Prostate gland (tissue), 2 donors: ENCODE measurements around the gene KRTAP10-10.

Experiments
- POLR2A ChIP-seq: fragments of 450-650 bp; IDR thresholded peaks from one replicate; pipeline ENCODE4 v1.6.1; 2016; ENCODE audit warnings: antibody characterized with exemption, mild to moderate bottlenecking
- POLR2AphosphoS5 ChIP-seq: sonication (generic); formaldehyde crosslinking; IDR thresholded peaks from one replicate; pipeline ENCODE4 v1.6.1; 2017; ENCODE audit warnings: antibody characterized with exemption
- TF ChIP-seq, protein P1 (sequence below), 4 experiments: fragments of 200-600 bp in 2 of 4; fragments of 450-650 bp in 2 of 4; sonication (generic) in 2 of 4; IDR thresholded peaks; 1 replicate in 3 of 4; 2 replicates in 1 of 4; pipeline ENCODE4 v1.5.1; 2016 to 2019; ENCODE audit warnings: antibody characterized with exemption in 4 of 4, mild to moderate bottlenecking in 2 of 4, moderate library complexity in 2 of 4

GRCh38 chr21:44628707-44629391 lies 8.3 kb upstream of the KRTAP10-10 start:
- TF ChIP-seq, protein P1, sequence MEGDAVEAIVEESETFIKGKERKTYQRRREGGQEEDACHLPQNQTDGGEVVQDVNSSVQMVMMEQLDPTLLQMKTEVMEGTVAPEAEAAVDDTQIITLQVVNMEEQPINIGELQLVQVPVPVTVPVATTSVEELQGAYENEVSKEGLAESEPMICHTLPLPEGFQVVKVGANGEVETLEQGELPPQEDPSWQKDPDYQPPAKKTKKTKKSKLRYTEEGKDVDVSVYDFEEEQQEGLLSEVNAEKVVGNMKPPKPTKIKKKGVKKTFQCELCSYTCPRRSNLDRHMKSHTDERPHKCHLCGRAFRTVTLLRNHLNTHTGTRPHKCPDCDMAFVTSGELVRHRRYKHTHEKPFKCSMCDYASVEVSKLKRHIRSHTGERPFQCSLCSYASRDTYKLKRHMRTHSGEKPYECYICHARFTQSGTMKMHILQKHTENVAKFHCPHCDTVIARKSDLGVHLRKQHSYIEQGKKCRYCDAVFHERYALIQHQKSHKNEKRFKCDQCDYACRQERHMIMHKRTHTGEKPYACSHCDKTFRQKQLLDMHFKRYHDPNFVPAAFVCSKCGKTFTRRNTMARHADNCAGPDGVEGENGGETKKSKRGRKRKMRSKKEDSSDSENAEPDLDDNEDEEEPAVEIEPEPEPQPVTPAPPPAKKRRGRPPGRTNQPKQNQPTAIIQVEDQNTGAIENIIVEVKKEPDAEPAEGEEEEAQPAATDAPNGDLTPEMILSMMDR (IDR thresholded peaks at IDR 0.05), result no peak
- TF ChIP-seq POLR2A (no peak), POLR2AphosphoS5 (no peak)
